Endothelial cell of umbilical vein (primary cell): ENCODE measurements around the gene IL10.

Source experiments
- EZH2 ChIP-seq: IDR thresholded peaks from 2 replicates; pipeline ENCODE4 v1.6.1; 2012; ENCODE audit warnings: borderline replicate concordance, low read depth, mild to moderate bottlenecking, moderate library complexity, low read length, inconsistent platforms; ENCODE audit not compliant: severe bottlenecking
- GATA2 ChIP-seq: IDR thresholded peaks from 2 replicates; pipeline ENCODE4 v1.7.0; 2011; ENCODE audit warnings: low read depth, mild to moderate bottlenecking, moderate library complexity, mixed read lengths, low read length; ENCODE audit not compliant: insufficient read length, insufficient read depth
- JUN ChIP-seq: IDR thresholded peaks from 2 replicates; pipeline ENCODE4 v1.6.1; 2011; ENCODE audit warnings: borderline replicate concordance, low read depth; ENCODE audit not compliant: insufficient read length, insufficient read depth
- MYC ChIP-seq: IDR thresholded peaks from one replicate; pipeline ENCODE4 v1.6.1; 2011; ENCODE audit warnings: mild to moderate bottlenecking, low read depth, low read length
- POLR2A ChIP-seq: IDR thresholded peaks from 2 replicates; pipeline ENCODE4 v1.6.1; 2012; ENCODE audit warnings: low read depth, mild to moderate bottlenecking, control low read depth, low read length
- POLR2AphosphoS5 ChIP-seq: IDR thresholded peaks from 2 replicates; pipeline ENCODE4 v1.6.1; 2012; ENCODE audit warnings: low read depth, mild to moderate bottlenecking, control low read depth, low read length, moderate library complexity; ENCODE audit not compliant: insufficient read depth
- TF ChIP-seq, protein P1 (sequence below), 2 donors: IDR thresholded peaks; 1 replicate in 1 of 2; 2 replicates in 1 of 2; pipeline ENCODE4 v1.5.1; 2011; ENCODE audit warnings: low read length in 2 of 2, mild to moderate bottlenecking in 2 of 2, moderate library complexity in 2 of 2, control low read depth in 1 of 2, inconsistent platforms in 1 of 2, low read depth in 1 of 2; ENCODE audit not compliant: insufficient read depth in 1 of 2; ENCODE audit errors: extremely low read depth in 1 of 2
- TF ChIP-seq, protein P2 (sequence below): IDR thresholded peaks from 2 replicates; pipeline ENCODE4 v1.6.1; 2011; ENCODE audit not compliant: insufficient read depth, insufficient read length

- TF ChIP-seq, protein P1, sequence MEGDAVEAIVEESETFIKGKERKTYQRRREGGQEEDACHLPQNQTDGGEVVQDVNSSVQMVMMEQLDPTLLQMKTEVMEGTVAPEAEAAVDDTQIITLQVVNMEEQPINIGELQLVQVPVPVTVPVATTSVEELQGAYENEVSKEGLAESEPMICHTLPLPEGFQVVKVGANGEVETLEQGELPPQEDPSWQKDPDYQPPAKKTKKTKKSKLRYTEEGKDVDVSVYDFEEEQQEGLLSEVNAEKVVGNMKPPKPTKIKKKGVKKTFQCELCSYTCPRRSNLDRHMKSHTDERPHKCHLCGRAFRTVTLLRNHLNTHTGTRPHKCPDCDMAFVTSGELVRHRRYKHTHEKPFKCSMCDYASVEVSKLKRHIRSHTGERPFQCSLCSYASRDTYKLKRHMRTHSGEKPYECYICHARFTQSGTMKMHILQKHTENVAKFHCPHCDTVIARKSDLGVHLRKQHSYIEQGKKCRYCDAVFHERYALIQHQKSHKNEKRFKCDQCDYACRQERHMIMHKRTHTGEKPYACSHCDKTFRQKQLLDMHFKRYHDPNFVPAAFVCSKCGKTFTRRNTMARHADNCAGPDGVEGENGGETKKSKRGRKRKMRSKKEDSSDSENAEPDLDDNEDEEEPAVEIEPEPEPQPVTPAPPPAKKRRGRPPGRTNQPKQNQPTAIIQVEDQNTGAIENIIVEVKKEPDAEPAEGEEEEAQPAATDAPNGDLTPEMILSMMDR (IDR thresholded peaks at IDR 0.05; ENCODE audit: extremely low read depth in 1 of 2, insufficient read depth in 1 of 2, low read depth in 1 of 2, low read length in 2 of 2) = no peak
- TF ChIP-seq EZH2 (no peak), POLR2A (no peak), JUN (no peak), POLR2AphosphoS5 (no peak), MYC (no peak), GATA2 (no peak)
- TF ChIP-seq, protein P2, sequence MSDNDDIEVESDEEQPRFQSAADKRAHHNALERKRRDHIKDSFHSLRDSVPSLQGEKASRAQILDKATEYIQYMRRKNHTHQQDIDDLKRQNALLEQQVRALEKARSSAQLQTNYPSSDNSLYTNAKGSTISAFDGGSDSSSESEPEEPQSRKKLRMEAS = no peak
These were observed 19.8 kb downstream of the IL10 start for GRCh38 chr1:206752481-206752880.
